Nephron (organoid): ENCODE measurements around the gene ITGA11.

Source experiments
- H3K27ac Mint-ChIP-seq, 3 experiments: 2 replicates each; pipeline ENCODE4 v1.8.0; 2020; ENCODE audit warnings: mixed read lengths in 3 of 3, mild to moderate bottlenecking in 2 of 3, moderate library complexity in 1 of 3
- H3K27me3 Mint-ChIP-seq: 2 replicates; pipeline ENCODE4 v1.8.0; 2021; ENCODE audit warnings: low read depth, mild to moderate bottlenecking, moderate library complexity, mixed read lengths
- H3K36me3 Mint-ChIP-seq: 2 replicates; pipeline ENCODE4 v1.8.0; 2020; ENCODE audit warnings: low read depth, mixed read lengths
- H3K4me1 Mint-ChIP-seq: 2 replicates; pipeline ENCODE4 v1.8.0; 2020; ENCODE audit warnings: mixed read lengths
- H3K4me3 Mint-ChIP-seq, 3 experiments: 2 replicates each; pipeline ENCODE4 v1.8.0; 2020; ENCODE audit warnings: mild to moderate bottlenecking in 3 of 3, mixed read lengths in 3 of 3, moderate library complexity in 2 of 3
- H3K9me3 Mint-ChIP-seq: 2 replicates; pipeline ENCODE4 v1.8.0; 2020; ENCODE audit warnings: mixed read lengths
- CTCF ChIP-seq, 3 experiments: fragments of 200-600 bp; sonication (generic); IDR thresholded peaks; one replicate each; pipeline ENCODE4 v1.5.0; 2021; ENCODE audit warnings: antibody characterized with exemption in 3 of 3; ENCODE audit not compliant: unreplicated experiment in 3 of 3

The ITGA11 gene

GRCh38 chr15:68407141-68407885, 24.6 kb downstream of the ITGA11 start:
- TF ChIP-seq CTCF (IDR thresholded peaks at IDR 0.05; ENCODE audit: unreplicated experiment in 3 of 3): no peak
- Mint-ChIP-seq H3K4me3 (no peak overlapping the region), H3K36me3 (no peaks in the 10 kb centered on the region), H3K9me3 (no peaks in the 10 kb centered on the region), H3K4me1 (peaks cover 17% of the 10 kb centered on the region), H3K27me3 (peaks cover 17% of the 10 kb centered on the region), H3K27ac (no peak overlapping the region)

- Mint-ChIP-seq H3K4me1 (peaks cover 5% of the 10 kb centered on the region), H3K27me3 (peaks cover 9% of the 10 kb centered on the region), H3K36me3 (no peaks in the 10 kb centered on the region), H3K4me3 (no peak overlapping the region), H3K27ac (no peak overlapping the region), H3K9me3 (no peaks in the 10 kb centered on the region)
- no peak for TF ChIP-seq CTCF (IDR thresholded peaks at IDR 0.05; ENCODE audit: unreplicated experiment in 3 of 3)
Measured at GRCh38 chr15:68405378-68406250, 26.3 kb downstream of the ITGA11 start.

- Mint-ChIP-seq H3K27me3 (peaks cover 4% of the 10 kb centered on the region), H3K9me3 (peaks cover 2% of the 10 kb centered on the region), H3K36me3 (no peaks in the 10 kb centered on the region), H3K4me3 (no peak overlapping the region), H3K27ac (no peak overlapping the region), H3K4me1 (peaks cover 5% of the 10 kb centered on the region)
- no peak for TF ChIP-seq CTCF (IDR thresholded peaks at IDR 0.05; ENCODE audit: unreplicated experiment in 3 of 3)
Measured at GRCh38 chr15:68404056-68404798, 27.7 kb downstream of the ITGA11 start.

- peaks cover 5% of the 10 kb centered on the region for H3K9me3 Mint-ChIP-seq
- peaks cover 5% of the 10 kb centered on the region for H3K4me1 Mint-ChIP-seq
- no peaks in the 10 kb centered on the region for H3K36me3 Mint-ChIP-seq
- TF ChIP-seq CTCF (IDR thresholded peaks at IDR 0.05; ENCODE audit: unreplicated experiment in 3 of 3): no peak
- H3K27ac Mint-ChIP-seq: no peak overlapping the region
- peaks cover 4% of the 10 kb centered on the region for H3K27me3 Mint-ChIP-seq
- H3K4me3 Mint-ChIP-seq: no peak overlapping the region
Measured at GRCh38 chr15:68403161-68403941, 28.6 kb downstream of the ITGA11 start.

GRCh38 chr15:68402432-68403160, 29.4 kb downstream of the ITGA11 start:
- Mint-ChIP-seq H3K36me3 (no peaks in the 10 kb centered on the region), H3K27ac (no peak overlapping the region), H3K9me3 (peaks cover 5% of the 10 kb centered on the region), H3K27me3 (peaks cover 4% of the 10 kb centered on the region), H3K4me3 (no peak overlapping the region), H3K4me1 (no peaks in the 10 kb centered on the region)
- no peak for TF ChIP-seq CTCF (IDR thresholded peaks at IDR 0.05; ENCODE audit: unreplicated experiment in 3 of 3)
